ENCODE data around the gene NUP210L. TPM values are rescaled to one million over a fixed set of nuclear protein-coding genes. Genes with fewer than 3 reads are reported as not detected.

The NUP210L gene
- total and polyA plus RNA-seq, 2 of the 13 experiments (the other 11 are each of a cell fraction or from before 2014, with no cell fraction given) = not detected

GRCh38 chr1:153990468-153991150 is 164.3 kb downstream of the NUP210L start, which contains the start of gene RPS27 (continued):
- TF ChIP-seq ZNF317 (CRISPR knock-in tag; IDR thresholded peaks at IDR 0.05) = no peak; the same call in 1 of the 2 replicates
- no peak for TF ChIP-seq RAD51 (IDR thresholded peaks at IDR 0.05; ENCODE audit: borderline replicate concordance)
- TF ChIP-seq U2AF1 (optimal IDR thresholded peaks at IDR 0.05; ENCODE audit: low read depth, low read length) = peak; percentile 58
- TF ChIP-seq RERE (CRISPR knock-in tag; IDR thresholded peaks at IDR 0.05; ENCODE audit: low read depth) = peak; percentile 41; the same call in 1 of the 2 replicates
- peak; percentile 71 for TF ChIP-seq MIXL1 (CRISPR knock-in tag; IDR thresholded peaks at IDR 0.05)
- TF ChIP-seq, protein P1, sequence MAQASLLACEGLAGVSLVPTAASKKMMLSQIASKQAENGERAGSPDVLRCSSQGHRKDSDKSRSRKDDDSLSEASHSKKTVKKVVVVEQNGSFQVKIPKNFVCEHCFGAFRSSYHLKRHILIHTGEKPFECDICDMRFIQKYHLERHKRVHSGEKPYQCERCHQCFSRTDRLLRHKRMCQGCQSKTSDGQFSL (CRISPR knock-in tag; IDR thresholded peaks at IDR 0.05) = no peak
- peak; percentile 80 for TF ChIP-seq RBFOX2 (IDR thresholded peaks at IDR 0.05; ENCODE audit: low read depth, low read length)
- 0 out of 2 replicates have a peak, but pooled peaks have one; percentile 28 for TF ChIP-seq ZNF558 (CRISPR knock-in tag; IDR thresholded peaks at IDR 0.05; ENCODE audit: borderline replicate concordance)
- TF ChIP-seq DNMT1 (CRISPR knock-in tag; IDR thresholded peaks at IDR 0.05) = 0 out of 2 replicates have a peak, but pooled peaks have one; percentile 80
- no peak for TF ChIP-seq ZNF333 (CRISPR knock-in tag; IDR thresholded peaks at IDR 0.05; ENCODE audit: borderline replicate concordance)
- peak; percentile 86; the same call in 1 of the 2 replicates for TF ChIP-seq GMEB1 (CRISPR knock-in tag; IDR thresholded peaks at IDR 0.05; ENCODE audit: borderline replicate concordance)
- TF ChIP-seq PCBP1 (IDR thresholded peaks at IDR 0.05; ENCODE audit: borderline replicate concordance, low read depth, low read length) = no peak
- no peak for TF ChIP-seq TP53 (CRISPR knock-in tag; conservative IDR thresholded peaks at IDR 0.05)
- no peak for TF ChIP-seq ZNF136 (CRISPR knock-in tag; IDR thresholded peaks at IDR 0.05; ENCODE audit: low read depth)
- TF ChIP-seq THAP11 (CRISPR knock-in tag; IDR thresholded peaks at IDR 0.05) = peak; percentile 94
- TF ChIP-seq ZMYM4 (CRISPR knock-in tag; IDR thresholded peaks at IDR 0.05) = peak; percentile 97
- peak; percentile 93 for TF ChIP-seq TGIF2 (CRISPR knock-in tag; IDR thresholded peaks at IDR 0.05)
- no peak for TF ChIP-seq FOSL1 (CRISPR knock-in tag; IDR thresholded peaks at IDR 0.05; ENCODE audit: borderline replicate concordance)
- TF ChIP-seq TEAD3 (CRISPR knock-in tag; optimal IDR thresholded peaks at IDR 0.05; ENCODE audit: borderline replicate concordance) = peak; percentile 71
- 0 out of 2 replicates have a peak, but pooled peaks have one; percentile 53 for TF ChIP-seq HDAC6 (IDR thresholded peaks at IDR 0.05; ENCODE audit: low read depth, low read length)
- peak; percentile 95 for TF ChIP-seq GTF2F1 (IDR thresholded peaks at IDR 0.05; ENCODE audit: low read length)
- TF ChIP-seq ZNF224 (CRISPR knock-in tag; IDR thresholded peaks at IDR 0.05) = 0 out of 2 replicates have a peak, but pooled peaks have one; percentile 28
- TF ChIP-seq THYN1 (CRISPR knock-in tag; IDR thresholded peaks at IDR 0.05; ENCODE audit: borderline replicate concordance, low read depth) = no peak

Data from HepG2 (cell line).